ENCODE results near the gene VPS52.

DNA sequence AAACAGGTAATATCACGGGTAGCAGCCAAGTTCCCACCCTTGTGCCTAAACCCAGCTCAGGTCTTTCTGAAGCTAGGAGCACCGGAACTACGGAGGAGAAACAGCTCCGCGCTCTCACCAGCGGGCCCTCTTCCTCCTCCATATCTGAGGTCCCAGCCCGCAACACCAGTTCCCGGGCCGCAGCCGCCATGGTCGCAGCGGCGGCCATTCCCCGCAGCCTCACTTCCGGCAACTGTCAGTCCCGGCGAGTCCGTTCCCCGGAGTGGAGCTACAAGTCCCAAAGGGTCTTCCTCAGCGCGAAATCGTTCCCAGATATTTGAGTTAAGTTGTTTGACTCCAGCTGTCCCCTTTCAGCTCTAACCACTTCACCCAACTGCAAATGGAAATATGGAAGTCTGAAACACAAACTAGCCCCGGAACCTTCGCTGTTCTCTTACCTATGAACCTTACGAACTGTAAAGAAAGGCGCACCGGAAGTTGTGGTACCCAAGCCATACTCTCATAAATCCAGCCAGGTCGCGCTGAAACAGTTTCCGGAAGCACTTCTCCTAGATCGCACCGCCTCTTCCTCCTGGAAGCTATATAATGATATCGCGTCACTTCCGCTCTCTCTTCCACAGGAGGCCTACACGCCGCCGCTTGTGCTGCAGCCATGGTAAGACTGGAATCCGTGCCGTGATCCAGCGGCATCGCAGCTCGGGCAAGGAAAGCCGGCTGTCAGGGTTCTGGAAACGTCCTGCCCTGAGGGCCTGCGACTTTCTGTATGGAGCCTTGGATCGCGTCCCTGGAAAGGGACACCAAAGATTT is at the start of gene VPS52, which contains the start of gene RPS18:
- peak; percentile 74 to 97 (median 97) for TF ChIP-seq POLR2A (IDR thresholded peaks at IDR 0.05)
- TF ChIP-seq, protein P1, sequence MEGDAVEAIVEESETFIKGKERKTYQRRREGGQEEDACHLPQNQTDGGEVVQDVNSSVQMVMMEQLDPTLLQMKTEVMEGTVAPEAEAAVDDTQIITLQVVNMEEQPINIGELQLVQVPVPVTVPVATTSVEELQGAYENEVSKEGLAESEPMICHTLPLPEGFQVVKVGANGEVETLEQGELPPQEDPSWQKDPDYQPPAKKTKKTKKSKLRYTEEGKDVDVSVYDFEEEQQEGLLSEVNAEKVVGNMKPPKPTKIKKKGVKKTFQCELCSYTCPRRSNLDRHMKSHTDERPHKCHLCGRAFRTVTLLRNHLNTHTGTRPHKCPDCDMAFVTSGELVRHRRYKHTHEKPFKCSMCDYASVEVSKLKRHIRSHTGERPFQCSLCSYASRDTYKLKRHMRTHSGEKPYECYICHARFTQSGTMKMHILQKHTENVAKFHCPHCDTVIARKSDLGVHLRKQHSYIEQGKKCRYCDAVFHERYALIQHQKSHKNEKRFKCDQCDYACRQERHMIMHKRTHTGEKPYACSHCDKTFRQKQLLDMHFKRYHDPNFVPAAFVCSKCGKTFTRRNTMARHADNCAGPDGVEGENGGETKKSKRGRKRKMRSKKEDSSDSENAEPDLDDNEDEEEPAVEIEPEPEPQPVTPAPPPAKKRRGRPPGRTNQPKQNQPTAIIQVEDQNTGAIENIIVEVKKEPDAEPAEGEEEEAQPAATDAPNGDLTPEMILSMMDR (IDR thresholded peaks at IDR 0.05) = peak in 2 of 7 experiments; percentile 6 to 9

Measured in body of pancreas (tissue), 4 donors.